ENCODE data around the gene DCAF11.

Gene DCAF11

DNA sequence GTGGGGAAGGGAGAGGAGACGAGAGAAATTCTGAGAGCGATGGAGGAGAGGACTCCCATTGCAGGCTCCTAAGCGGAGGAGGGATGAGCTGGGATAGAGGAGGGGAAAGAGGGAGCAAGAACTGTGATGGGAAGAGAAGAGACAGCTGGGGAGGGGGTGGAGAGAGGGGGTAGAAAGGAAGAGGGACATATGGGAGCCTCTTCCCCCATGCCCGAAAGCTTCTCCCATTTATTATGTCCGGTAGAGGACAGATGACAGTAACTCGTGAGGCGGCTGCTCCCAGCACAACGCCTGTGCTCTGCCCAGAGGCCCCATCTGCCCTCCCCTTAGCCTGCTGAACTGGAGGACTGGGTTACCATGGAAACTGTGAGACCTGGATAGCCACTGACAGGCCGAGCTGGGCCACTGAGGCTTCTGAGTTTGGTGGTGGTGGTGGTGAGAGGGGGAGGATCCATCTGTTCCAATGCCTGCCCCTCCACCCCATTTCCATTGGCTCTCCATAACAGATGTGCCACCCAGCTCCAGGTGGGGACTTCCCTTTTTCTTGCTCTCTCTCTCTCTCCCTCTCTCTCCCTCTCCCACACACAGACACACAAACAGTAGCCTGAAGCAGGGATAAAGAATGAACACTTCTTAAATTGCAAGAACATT lies 35.0 kb upstream of the DCAF11 start:
- DNase-seq: no peak

DNA sequence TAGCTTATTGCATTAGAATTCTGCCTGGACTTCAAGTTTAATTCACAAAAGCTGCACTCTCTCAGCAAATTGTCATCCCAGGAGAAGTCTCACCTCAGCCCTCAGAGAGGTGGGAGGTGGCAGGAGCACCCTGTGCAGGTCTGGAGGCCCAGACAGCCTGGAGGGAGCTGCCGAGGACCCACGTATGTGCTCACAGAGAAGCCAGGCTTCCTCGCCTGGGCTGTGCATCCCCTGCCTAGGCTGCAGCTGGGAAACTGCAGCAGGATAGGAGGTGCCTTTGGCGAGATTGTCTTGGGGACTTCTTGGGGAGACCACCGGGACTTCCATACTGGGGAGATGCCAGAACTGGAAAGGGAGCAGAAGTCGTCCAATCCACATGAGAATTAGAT lies 34.4 kb upstream of the DCAF11 start:
- no peak for DNase-seq

DNA sequence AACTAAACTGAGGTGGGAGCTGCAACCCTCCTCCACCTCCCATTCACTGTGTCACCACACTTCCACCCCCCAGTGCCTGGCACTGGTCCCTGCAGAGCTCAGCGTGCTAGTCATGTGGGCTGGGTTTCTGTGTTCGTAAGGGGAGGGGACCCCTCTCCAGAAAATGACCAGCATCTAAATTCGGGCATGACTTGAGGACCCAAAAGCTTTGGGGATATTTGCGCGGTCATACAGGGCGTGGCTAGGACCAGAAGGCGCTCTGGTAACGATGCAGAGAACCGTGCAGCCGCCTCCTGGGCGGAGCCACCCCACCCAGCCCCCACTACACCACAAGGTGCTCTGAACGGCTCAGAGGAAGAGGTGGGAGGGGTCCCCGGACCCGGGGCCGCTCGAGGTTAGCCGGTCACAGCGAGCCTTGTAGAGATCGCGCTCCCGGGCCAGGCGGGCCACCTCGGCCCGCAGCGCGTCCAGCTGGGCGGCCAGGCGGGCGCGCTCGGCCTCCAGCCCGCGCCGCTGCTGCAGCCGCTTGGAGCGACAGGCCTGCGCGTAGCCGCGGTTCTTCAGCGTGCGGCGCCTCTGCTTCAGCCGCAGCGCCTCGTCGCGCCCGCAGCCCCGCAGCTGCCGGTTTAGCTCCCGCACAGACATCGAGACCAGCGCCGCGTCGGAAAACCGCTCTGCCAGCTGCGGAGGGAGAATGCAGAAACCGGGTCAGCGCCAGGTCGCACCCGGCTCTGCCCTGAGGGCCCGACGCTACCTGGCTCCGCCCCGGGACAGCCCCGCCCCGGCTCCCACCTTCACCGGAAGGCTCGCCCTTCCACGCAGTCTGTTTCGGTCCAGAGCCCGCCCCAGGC lies 33.5 kb upstream of the DCAF11 start:
- peak; percentile 49 to 58 for DNase-seq

DNA sequence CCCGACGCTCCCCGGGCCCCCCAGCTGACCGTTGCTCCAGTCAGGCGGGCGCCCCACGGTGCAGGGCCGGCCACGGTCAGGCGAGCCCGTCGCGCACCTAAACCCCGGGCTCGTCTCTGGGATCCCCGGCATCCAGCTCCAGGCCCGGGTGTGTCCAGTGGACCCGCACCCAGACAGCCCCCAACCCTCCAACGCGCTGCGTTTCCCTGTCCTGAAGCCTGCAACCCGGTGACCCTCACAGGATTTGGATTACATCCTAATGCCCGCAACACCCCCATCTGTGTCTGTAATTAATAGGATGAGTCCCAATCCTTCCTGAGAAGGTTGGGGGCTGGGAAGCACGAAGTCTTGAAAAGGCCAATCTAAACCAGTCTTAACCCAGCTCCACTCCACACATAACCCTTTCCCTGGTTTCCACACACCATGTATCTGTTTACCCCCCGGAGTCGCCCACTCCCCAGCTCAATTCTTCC lies 32.8 kb upstream of the DCAF11 start:
- no peak for DNase-seq

DNA sequence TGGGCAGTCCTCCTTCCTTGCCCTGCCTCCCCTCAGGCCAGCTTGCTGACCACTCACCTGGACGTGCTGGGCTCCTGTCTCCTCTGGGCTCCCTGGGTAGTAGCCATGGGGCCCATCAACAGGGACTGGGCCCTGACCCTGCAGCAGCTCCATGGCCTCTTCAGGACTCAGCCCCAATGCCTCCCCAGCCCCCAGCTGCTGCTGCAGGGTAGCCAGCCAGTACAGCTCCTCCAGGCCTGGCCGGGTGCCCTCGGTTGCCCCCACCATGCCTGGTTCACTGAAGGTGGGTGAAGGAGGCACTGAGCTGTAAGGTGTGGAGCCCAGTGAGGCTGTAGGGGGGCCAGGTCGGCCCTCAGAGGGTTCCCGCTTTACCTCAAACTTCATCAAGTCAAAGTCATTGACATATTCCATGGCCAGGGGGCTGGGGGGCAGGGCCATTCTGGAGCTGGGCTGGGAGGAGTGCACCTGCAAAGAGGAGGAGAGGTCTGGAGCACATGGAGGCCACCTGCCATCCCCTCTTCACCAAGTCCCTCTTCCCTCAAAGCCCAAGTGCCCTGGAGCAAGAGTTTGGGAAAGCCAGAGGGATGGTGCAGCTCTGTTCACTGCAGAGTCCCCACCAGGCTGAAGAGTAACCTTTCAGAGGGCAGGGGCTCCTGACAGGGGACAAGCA lies 32.0 kb upstream of the DCAF11 start:
- no peak for DNase-seq

DNA sequence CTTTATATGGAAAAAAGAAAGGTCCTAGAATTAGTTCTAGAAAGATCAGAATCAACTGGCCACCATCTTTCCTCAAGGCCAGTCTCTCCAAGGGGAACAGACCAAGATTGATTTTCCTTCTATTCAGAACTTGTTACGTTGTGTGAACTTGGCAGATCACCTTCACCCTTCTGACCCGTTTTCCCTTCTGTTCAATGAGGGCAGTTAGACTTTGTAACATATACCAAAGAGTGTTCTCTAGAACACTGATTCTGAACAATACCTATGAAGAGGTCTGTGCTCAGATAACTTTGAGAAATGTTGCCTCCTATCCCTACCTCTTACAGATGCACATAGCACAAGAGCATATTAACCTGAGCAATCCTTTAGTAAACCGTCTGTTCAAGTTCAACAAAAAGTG lies 31.1 kb upstream of the DCAF11 start:
- DNase-seq: no peak

DNA sequence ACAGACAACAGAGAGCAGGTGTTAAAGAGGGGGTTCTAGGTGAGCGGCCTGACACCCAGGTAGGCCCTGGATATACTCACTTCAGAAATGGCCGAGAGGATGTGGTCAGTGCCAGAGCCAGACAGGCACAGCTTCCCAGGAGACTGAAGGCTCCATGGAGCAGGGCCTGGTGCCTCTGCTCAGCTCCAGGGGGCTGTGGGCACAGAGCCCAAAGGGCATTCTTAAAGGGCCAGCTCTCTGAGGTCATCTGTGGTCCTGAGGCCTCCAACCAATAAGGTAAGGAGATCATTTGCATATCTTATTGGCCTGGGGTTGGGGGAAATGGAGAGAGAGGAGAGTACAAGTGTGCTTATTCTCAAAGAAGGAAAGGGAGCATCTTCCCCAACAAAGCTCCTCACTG lies 30.1 kb upstream of the DCAF11 start:
- no peak for DNase-seq

DNA sequence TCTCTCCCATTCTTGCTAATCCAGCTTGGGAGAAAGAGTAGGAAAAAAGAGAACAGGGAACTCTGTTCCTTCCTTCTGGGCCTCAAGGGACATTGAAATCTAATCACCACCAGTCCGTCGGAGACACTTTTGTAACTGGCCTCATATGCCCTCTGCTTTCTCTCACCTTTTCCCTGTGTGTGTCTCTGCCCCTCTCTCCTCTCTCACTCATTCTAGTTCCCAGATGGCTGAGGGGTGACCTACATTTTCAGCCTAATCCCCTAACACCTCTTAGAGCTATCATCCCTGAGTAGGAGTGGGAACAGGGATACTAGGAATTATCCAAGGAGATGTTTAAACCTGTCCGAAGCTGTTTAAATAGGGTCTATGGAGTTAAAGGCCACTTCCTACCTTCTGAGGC lies 29.4 kb upstream of the DCAF11 start:
- DNase-seq: no peak

DNA sequence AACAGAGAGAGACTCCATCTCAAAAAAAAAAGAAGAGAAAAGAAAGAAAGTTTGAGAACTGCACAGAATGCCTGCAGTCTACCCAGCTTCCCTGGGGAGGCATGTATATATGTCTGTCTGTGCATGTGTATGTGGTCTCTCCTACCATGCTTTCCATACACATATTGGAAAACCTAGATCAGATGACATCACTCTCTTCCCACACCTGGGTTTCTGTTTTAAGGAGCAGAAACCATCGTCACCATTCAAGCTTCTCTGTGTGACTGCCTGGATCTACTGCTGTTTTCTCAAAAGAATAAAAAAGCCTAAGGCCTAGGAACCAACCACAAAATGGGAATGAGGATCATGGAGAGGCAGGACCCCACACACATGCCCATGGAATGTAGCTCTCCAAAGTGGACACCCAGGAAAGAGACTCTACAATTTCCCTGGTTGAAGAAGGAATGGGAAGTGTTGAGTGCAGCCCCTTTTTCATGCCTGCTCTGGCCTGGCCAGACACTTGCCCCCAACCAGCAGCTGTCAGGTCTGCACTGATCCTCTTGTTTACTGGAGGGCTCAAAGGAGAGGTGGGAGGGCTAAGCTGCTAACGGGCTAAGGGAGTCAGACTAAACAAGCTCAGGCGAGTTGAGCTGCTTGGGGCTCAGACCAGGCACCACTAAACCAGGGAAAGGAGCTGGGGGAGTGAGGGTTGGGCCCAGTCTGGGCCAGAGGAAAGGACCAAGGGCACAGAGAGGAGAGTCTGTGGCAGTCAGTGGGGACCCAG lies 28.2 kb upstream of the DCAF11 start:
- no peak for DNase-seq

DNA sequence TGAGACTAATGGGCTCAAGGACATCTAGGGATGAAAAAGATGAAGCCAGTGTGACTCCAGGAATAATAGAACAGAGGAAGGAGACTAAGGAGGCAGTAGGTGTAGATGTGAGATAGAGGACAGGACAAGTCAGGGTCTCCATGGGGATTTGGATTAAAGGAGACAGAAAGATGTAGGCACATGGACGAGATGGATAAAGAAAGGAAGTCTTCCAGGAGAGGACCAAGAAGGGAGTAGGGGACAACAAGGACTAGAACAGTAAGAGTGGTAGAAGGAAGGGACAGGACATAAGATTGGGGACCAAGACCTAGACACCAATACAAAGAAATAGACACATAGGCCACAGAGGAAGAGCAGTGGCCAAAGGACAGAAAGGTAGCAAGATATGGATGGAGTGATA lies 27.6 kb upstream of the DCAF11 start:
- no peak for DNase-seq

DNA sequence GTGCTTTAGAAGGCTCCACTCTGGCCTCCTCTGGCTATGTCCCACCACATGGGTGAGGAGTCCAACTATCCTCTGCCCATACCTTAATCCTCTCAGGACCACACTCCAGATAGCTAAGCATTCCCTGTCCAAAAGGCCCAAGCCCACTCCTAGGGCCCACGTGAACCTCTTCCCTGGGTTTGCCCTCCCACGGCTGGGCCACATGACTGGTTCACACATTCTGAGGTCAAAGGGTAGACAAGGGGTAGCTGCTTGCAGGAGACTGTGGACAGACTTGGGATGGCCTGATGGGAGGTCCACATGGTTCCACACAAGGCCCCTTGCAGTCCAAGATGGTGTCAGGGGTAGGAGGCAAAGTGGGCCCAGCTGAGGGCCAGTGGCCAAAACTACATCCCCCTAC lies 26.5 kb upstream of the DCAF11 start:
- DNase-seq: no peak

DNA sequence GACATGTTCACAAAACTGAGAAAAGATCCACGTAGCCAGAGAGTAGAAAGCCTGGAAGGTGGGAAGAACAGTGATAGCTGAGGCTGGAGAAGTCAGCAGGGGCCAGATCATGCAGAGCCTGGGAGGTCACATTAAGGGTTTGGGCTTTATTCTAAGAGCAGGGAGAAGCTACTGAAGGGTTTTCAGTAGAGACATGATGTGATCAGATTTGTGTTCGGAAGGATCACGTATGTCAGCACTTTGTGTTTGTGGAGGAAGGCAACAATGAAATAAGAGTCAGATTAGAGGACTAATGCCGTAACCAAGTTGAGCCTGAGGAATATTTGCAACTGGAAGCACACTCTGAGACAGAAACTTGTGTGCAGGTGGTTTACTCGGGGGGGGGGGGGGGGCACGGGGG lies 24.7 kb upstream of the DCAF11 start:
- DNase-seq: no peak

DNA sequence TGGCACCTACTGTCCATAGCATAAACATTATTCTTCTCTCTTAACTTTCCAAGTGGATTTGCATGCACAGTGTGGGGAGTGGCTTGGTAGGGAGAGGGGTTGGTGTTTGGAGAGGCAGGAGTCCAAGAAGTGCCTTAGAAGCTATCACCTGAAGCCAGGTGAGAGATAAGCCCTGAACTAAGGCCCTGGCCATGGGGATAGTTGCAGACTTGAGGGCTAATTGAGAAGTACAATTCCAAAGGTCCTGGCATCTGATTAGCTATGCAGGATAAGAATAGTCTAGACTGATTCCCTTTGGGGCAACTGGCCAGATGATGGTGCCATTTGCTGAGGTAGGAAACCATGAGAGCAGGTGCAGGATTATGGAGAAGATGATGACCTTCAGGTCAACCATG lies 22.5 kb upstream of the DCAF11 start:
- DNase-seq: no peak

DNA sequence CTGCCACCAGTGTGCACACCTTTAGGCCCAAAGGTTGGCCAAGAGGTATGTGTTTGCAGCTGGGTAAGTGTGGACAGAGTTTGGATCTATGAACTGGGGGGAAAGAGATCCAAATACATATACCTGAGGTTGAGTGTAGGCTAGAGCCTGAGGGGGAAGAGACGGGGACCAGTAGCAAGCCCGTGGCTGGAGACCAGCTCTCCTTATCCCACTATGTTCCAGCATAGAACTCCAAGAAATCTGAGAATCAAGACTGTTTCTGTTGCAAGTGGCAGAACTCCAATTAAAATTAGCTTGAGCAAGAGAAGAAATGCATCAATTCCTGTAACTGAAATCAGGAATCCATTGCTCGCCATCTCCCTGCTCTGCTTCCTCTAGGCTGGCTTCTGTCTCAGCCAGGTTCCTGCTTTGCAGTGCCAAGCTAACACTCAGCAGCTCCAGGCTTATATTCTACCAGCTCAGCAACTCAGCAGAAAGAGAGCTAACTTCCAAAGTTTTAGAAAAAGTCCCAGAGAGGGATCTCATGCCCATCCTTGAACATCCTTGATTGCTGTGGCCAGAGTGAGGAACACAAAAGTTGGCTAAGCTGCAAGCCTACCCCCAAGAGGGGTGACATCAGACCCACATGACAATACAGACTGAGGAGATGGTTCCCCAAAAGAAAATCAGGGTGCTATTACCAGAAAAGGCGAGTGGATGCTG lies 21.9 kb upstream of the DCAF11 start:
- DNase-seq: no peak

DNA sequence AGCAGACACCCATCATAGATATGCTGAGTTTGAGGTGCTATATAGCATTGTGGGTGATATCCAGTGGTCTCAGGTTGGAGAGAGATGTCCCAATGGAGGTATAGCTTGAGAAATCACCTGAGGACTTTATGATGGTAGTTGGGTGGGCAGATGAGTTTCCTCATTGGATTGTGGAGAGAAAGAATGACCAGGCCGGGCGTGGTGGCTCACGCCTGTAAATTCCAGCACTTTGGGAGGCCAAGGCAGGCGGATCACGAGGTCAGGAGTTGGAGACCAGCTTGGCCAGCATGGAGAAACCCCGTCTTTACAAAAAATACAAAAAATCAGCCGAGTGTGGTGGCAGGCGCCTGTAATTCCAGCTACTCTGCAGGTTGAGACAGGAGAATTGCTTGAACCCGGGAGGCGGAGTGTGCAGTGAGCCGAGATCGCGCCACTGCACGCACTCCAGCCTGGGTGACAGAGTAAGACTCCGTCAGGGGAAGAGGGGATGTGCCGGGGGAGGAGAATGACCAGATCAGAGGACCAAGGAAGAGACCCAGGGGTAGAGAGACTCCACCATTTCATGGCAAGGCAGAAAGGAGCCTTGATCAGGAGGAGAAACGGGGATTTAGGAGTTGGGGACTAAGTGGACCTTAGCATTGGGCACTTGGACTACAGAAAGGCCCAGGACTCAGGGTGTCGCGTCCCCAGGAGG lies 21.2 kb upstream of the DCAF11 start:
- DNase-seq: no peak

DNA sequence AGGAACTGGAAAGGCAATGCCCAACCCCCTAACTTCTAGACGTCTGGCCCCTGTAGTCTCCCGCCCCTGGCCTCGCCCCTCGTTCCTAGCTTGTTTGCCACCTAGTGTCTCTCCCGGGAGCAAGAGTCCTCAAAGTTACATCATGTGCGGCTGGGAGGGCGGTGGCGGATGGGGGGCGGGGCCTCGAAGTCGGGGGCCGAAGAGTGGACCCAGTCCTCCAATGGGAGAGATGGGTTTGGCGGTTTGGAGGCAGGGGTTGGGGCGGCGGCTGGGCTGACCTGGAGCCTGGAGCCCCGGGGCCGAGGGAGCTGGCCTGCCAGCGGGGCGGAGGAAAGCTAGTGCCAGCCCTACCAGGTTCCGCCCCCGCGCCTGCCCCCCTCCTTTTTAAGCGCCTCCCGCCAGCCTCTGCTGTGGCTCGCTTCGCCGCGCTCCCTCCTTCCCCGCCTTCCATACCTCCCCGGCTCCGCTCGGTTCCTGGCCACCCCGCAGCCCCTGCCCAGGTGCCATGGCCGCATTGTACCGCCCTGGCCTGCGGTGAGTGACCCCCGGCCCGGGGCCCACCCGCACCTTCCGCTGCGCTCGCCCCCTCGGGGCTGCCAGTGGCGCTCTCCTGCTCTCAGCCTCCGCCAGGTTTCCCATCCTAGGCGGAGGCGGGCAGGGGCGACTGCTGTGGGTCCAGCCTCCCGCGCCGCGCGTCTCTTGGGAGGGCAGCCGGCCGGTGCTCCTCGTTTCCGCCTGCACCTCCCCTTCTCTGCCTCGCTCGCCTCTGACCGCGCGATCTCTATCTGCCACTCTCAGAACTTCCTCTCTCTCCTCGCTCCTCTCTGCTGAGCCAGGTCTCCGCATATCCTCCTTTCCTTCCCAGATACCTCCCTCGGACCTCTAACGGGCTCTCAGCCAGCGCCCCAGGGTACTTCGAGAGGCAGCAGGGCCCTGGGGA lies 20.4 kb upstream of the DCAF11 start, which contains the start of gene PCK2:
TSS of gene PCK2 (plus strand) at position 411 of the 940 bp plus-strand sequence. CDS start at position 506, 95 bp downstream.
- peak; percentile 83 to 86 for DNase-seq

DNA sequence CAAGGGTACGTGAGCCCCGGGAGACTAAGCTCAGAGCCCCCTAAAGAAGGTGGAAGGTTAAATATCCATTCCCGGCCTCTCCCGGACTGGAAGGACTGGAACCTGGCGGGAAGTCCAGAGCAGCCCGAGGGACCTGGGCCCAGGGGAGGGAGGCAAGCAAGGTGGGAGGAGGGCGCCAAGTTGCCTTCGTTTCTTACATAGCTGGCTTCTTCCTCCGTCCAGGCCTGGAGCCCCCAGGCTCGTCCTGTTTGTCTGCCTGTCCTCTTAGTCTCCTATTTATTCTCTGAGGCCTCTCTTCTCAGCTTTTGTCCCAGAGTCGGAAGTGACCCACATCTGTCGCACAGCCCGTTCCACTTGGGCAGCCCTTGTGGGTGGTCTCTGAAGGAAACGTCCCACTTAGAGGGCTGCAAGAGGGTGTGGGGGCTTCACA lies 19.7 kb upstream of the DCAF11 start:
- DNase-seq: no peak

DNA sequence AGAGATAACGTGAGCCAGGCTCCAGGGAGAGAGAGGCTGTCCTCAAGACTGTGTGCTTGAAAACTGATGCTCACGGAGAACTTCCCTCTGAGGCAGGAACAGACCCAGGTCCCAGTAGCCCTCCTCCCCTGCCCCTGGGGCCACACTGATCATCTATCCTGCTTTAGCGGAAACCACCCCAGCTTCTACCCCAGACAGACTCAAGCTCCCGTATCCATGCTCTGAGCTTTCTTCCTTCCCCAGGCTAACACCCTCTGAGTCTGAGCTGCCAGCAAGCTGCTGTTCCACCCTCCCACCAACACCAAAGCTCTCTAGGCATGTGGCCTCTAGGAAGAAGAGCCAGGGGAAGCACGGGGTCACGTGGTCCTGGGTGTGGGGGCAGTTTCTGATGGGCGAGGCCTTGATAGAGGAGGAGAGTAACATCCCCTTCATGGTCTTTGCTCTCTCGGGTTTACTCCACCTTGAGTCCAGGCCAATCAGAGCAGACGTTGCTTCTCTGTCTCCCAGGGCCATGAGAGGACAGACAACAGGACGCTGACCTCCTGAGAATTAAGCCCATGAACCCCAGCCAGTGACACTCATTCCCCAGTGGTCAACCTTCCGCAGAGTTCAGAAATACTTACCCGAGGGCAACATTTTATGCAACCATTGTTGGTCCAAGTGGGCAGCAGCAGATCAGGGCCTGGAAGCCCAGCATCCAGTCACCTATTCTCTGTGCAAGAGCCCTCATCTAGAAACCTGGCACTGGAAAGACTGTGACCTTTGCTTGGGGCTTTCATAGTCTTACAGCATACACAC lies 19.1 kb upstream of the DCAF11 start:
- DNase-seq: peak; percentile 50 to 57

DNA sequence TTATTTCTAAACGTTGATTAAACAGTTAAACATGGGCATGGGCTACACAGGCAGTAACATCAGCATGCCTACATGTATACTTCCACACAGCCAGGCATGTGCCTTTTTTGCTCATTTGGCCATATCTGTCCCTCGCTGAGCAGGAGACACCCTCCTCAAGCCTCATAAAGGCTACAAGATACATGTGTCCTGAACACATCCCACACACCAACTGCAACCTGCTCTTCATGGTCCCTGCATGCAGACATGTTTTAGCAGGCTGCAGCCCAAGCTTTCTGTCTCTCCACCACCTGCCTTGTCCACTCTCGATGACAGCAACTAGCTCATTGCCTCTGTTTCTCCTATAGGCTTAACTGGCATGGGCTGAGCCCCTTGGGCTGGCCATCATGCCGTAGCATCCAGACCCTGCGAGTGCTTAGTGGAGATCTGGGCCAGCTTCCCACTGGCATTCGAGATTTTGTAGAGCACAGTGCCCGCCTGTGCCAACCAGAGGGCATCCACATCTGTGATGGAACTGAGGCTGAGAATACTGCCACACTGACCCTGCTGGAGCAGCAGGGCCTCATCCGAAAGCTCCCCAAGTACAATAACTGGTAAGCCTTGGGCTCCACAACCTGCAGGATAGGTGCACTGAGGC lies 17.9 kb upstream of the DCAF11 start:
- no peak for DNase-seq

Data from stimulated activated CD4-positive, alpha-beta T cell treated with anti-CD3 and anti-CD28 coated beads, Interleukin-2, amount 100 ng/mL, for 48 hours (primary cell).